ENCODE measurements around the gene LYPD6B.
A peak's percentile ranks its signal among the peaks of the same experiment; 100 is the strongest.

LYPD6B gene

GRCh38 chr2:149080971-149081370 is 42.5 kb downstream of the LYPD6B start:
- Histone ChIP-seq H3K9me3 (ENCODE audit: control insufficient read depth, low read length) (no peaks in the 10 kb centered on the region), H3K27me3 (ENCODE audit: control insufficient read depth, insufficient read depth, low read length) (no peaks in the 10 kb centered on the region), H3K9ac (no peak overlapping the region), H2AFZ (no peak overlapping the region), H3K4me1 (peaks cover 12% of the 10 kb centered on the region), H3K27ac (no peak overlapping the region), H3K79me2 (no peaks in the 10 kb centered on the region), H3K4me2 (ENCODE audit: low read length) (no peak overlapping the region), H3K4me3 (ENCODE audit: low read depth, low read length) (no peak overlapping the region), H3K36me3 (ENCODE audit: control insufficient read depth, insufficient read depth, low read length) (no peaks in the 10 kb centered on the region)
- TF ChIP-seq CTCF (IDR thresholded peaks at IDR 0.05), result no peak

- Histone ChIP-seq H3K27ac (no peak overlapping the region), H3K79me2 (no peaks in the 10 kb centered on the region), H3K36me3 (ENCODE audit: control insufficient read depth, insufficient read depth, low read length) (no peaks in the 10 kb centered on the region), H3K4me1 (peaks cover 4% of the 10 kb centered on the region), H3K4me2 (ENCODE audit: low read length) (no peak overlapping the region), H3K9ac (no peak overlapping the region), H3K27me3 (ENCODE audit: control insufficient read depth, insufficient read depth, low read length) (no peaks in the 10 kb centered on the region), H3K4me3 (ENCODE audit: low read depth, low read length) (no peak overlapping the region), H2AFZ (no peak overlapping the region), H3K9me3 (ENCODE audit: control insufficient read depth, low read length) (no peaks in the 10 kb centered on the region)
- TF ChIP-seq CTCF (IDR thresholded peaks at IDR 0.05), result no peak
Observed at GRCh38 chr2:149082079-149082478, 43.6 kb downstream of the LYPD6B start.

- H3K4me2 ChIP-seq (ENCODE audit: low read length), result no peak overlapping the region
- no peak overlapping the region for H3K9ac ChIP-seq
- H3K27ac ChIP-seq, result no peak overlapping the region
- no peak overlapping the region for H3K4me3 ChIP-seq (ENCODE audit: low read depth, low read length)
- H3K4me1 ChIP-seq, result peaks cover 4% of the 10 kb centered on the region
- H3K36me3 ChIP-seq (ENCODE audit: control insufficient read depth, insufficient read depth, low read length), result no peaks in the 10 kb centered on the region
- H3K79me2 ChIP-seq, result no peaks in the 10 kb centered on the region
- peak overlapping the region; percentile 51 for H2AFZ ChIP-seq
- no peaks in the 10 kb centered on the region for H3K27me3 ChIP-seq (ENCODE audit: control insufficient read depth, insufficient read depth, low read length)
- no peaks in the 10 kb centered on the region for H3K9me3 ChIP-seq (ENCODE audit: control insufficient read depth, low read length)
- TF ChIP-seq CTCF (IDR thresholded peaks at IDR 0.05), result no peak
Observed at GRCh38 chr2:149082735-149083134, 44.2 kb downstream of the LYPD6B start.

- no peaks in the 10 kb centered on the region for H3K79me2 ChIP-seq
- H3K27ac ChIP-seq, result no peak overlapping the region
- no peak overlapping the region for H2AFZ ChIP-seq
- H3K4me1 ChIP-seq, result peaks cover 4% of the 10 kb centered on the region
- no peak for TF ChIP-seq CTCF (IDR thresholded peaks at IDR 0.05)
- no peak overlapping the region for H3K4me3 ChIP-seq (ENCODE audit: low read depth, low read length)
- H3K36me3 ChIP-seq (ENCODE audit: control insufficient read depth, insufficient read depth, low read length), result no peaks in the 10 kb centered on the region
- H3K9me3 ChIP-seq (ENCODE audit: control insufficient read depth, low read length), result no peaks in the 10 kb centered on the region
- H3K4me2 ChIP-seq (ENCODE audit: low read length), result no peak overlapping the region
- no peaks in the 10 kb centered on the region for H3K27me3 ChIP-seq (ENCODE audit: control insufficient read depth, insufficient read depth, low read length)
- H3K9ac ChIP-seq, result no peak overlapping the region
Observed at GRCh38 chr2:149084924-149085795, 46.7 kb downstream of the LYPD6B start.

GRCh38 chr2:149087751-149088150 is 49.3 kb downstream of the LYPD6B start:
- H3K9ac ChIP-seq, result no peak overlapping the region
- no peaks in the 10 kb centered on the region for H3K9me3 ChIP-seq (ENCODE audit: control insufficient read depth, low read length)
- H3K36me3 ChIP-seq (ENCODE audit: control insufficient read depth, insufficient read depth, low read length), result no peaks in the 10 kb centered on the region
- no peaks in the 10 kb centered on the region for H3K79me2 ChIP-seq
- H3K27me3 ChIP-seq (ENCODE audit: control insufficient read depth, insufficient read depth, low read length), result no peaks in the 10 kb centered on the region
- H3K4me1 ChIP-seq, result peaks cover 2% of the 10 kb centered on the region
- no peak overlapping the region for H3K27ac ChIP-seq
- peak; percentile 24 for TF ChIP-seq CTCF (IDR thresholded peaks at IDR 0.05)
- H2AFZ ChIP-seq, result no peak overlapping the region
- H3K4me3 ChIP-seq (ENCODE audit: low read depth, low read length), result no peak overlapping the region
- H3K4me2 ChIP-seq (ENCODE audit: low read length), result no peak overlapping the region
